SK-N-SH (cell line): ENCODE measurements around the gene MEPE.

Experiments
- FOXJ3 ChIP-seq: sonication (generic); formaldehyde crosslinking; IDR thresholded peaks from 2 replicates; pipeline ENCODE4 v1.5.1; 2020; ENCODE audit warnings: mild to moderate bottlenecking, missing genetic modification reagents
- FOXM1 ChIP-seq: IDR thresholded peaks from 2 replicates; pipeline ENCODE4 v1.4.0; 2012; ENCODE audit warnings: low read depth, mild to moderate bottlenecking
- GATA2 ChIP-seq: sonication (generic); formaldehyde crosslinking; IDR thresholded peaks from 2 replicates; pipeline ENCODE4 v1.5.0; 2020; ENCODE audit warnings: mild to moderate bottlenecking, missing genetic modification reagents
- JUND ChIP-seq: IDR thresholded peaks from 2 replicates; pipeline ENCODE4 v1.4.0; 2012
- NRF1 ChIP-seq: IDR thresholded peaks from 2 replicates; pipeline ENCODE4 v1.6.1; 2012; ENCODE audit warnings: low read depth, mild to moderate bottlenecking, low read length
- POLR2AphosphoS5 ChIP-seq: IDR thresholded peaks from 2 replicates; pipeline ENCODE4 v1.6.1; 2012; ENCODE audit warnings: low read depth, low read length
- RAD21 ChIP-seq: IDR thresholded peaks from 2 replicates; pipeline ENCODE4 v1.6.1; 2012; ENCODE audit warnings: mild to moderate bottlenecking, low read length
- RFX5 ChIP-seq: IDR thresholded peaks from 2 replicates; pipeline ENCODE4 v1.6.1; 2012; ENCODE audit warnings: mild to moderate bottlenecking, improper control_type of control experiment, low read length
- SMC3 ChIP-seq: IDR thresholded peaks from 2 replicates; pipeline ENCODE4 v1.6.1; 2012; ENCODE audit warnings: low read depth, low read length, improper control_type of control experiment
- TCF12 ChIP-seq: IDR thresholded peaks from 2 replicates; pipeline ENCODE4 v1.4.0; 2012
- TEAD4 ChIP-seq: IDR thresholded peaks from 2 replicates; pipeline ENCODE4 v1.4.0; 2012; ENCODE audit warnings: mild to moderate bottlenecking, borderline replicate concordance; ENCODE audit not compliant: insufficient read depth
- TF ChIP-seq, protein P1 (sequence below): fragments of 200-600 bp; sonication (generic); IDR thresholded peaks from 2 replicates; pipeline ENCODE4 v1.6.1; 2017; ENCODE audit warnings: antibody characterized with exemption, mild to moderate bottlenecking, moderate library complexity
- TF ChIP-seq, protein P2 (sequence below): IDR thresholded peaks from 2 replicates; pipeline ENCODE4 v1.4.0; 2012; ENCODE audit warnings: low read depth, borderline replicate concordance

DNA sequence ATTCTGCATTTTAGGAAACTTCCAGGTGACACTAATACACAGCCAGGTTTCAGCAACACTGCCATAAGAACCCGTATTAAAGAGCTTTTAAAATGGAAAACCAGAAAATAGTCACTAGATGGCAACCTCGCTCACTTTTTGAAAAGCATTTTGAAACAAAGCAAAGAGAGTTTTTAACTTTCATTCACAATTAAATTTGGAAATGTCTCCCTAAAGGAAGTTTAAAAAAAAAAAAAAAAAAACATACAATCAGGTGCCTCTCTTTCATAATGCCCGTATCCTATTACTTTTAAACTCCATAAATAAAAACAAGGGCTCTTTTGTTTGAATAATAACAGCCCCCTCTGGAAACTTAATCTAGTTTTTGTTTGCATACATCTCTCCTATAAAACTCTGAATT lies 20.3 kb downstream of the MEPE start:
- TF ChIP-seq, protein P1, sequence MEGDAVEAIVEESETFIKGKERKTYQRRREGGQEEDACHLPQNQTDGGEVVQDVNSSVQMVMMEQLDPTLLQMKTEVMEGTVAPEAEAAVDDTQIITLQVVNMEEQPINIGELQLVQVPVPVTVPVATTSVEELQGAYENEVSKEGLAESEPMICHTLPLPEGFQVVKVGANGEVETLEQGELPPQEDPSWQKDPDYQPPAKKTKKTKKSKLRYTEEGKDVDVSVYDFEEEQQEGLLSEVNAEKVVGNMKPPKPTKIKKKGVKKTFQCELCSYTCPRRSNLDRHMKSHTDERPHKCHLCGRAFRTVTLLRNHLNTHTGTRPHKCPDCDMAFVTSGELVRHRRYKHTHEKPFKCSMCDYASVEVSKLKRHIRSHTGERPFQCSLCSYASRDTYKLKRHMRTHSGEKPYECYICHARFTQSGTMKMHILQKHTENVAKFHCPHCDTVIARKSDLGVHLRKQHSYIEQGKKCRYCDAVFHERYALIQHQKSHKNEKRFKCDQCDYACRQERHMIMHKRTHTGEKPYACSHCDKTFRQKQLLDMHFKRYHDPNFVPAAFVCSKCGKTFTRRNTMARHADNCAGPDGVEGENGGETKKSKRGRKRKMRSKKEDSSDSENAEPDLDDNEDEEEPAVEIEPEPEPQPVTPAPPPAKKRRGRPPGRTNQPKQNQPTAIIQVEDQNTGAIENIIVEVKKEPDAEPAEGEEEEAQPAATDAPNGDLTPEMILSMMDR = peak; percentile 67
- TF ChIP-seq SMC3 (peak; percentile 61; the same call in 1 of the 2 replicates), JUND (no peak), FOXJ3 (CRISPR knock-in tag) (no peak), NRF1 (no peak), RFX5 (no peak), TCF12 (no peak), POLR2AphosphoS5 (no peak), TEAD4 (no peak), RAD21 (peak; percentile 79), FOXM1 (no peak), GATA2 (CRISPR knock-in tag) (no peak)
- TF ChIP-seq, protein P2, sequence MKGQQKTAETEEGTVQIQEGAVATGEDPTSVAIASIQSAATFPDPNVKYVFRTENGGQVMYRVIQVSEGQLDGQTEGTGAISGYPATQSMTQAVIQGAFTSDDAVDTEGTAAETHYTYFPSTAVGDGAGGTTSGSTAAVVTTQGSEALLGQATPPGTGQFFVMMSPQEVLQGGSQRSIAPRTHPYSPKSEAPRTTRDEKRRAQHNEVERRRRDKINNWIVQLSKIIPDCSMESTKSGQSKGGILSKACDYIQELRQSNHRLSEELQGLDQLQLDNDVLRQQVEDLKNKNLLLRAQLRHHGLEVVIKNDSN = no peak
